Pancreas (tissue), 10 donors: Measurements from ENCODE around the gene VANGL2. TPM values are rescaled to one million over a fixed set of nuclear protein-coding genes. Genes with fewer than 3 reads are reported as not detected.

Experiments
- ATAC-seq, 4 donors: fragments of 200-7000 bp; cut with Tn5 transposase; one replicate each; pipeline versions ENCODE4 v1.8.0 to v1.9.1; 2020; ENCODE audit warnings: mild to moderate bottlenecking in 4 of 4, moderate library complexity in 4 of 4
- DNase-seq, 6 donors: peaks; one replicate each; pipeline ENCODE4 v3.0.0-alpha.2; 2020
- FAIRE-seq: peaks from 2 replicates; lab custom pipeline; 2012; peaks lifted over from hg19 to GRCh38; lab: Jason Lieb, UNC
- H3K27ac ChIP-seq, 4 donors: fragments of 200-600 bp; sonication (generic); 1 replicate in 3 of 4; 2 replicates in 1 of 4; pipeline versions ENCODE4 v1.5.0 to v1.8.0; 2020
- H3K27me3 ChIP-seq, 4 donors: fragments of 200-600 bp; one replicate each; pipeline ENCODE4 v1.8.0; 2021
- H3K36me3 ChIP-seq, 3 donors: fragments of 200-600 bp; sonication (generic) in 1 of 3; one replicate each; pipeline versions ENCODE4 v1.5.0 to v1.8.0; 2020 to 2021
- H3K4me1 ChIP-seq, 3 donors: fragments of 200-600 bp; one replicate each; pipeline ENCODE4 v1.8.0; 2021
- H3K4me3 ChIP-seq, 4 donors: fragments of 200-600 bp; sonication (generic) in 2 of 4; one replicate each; pipeline versions ENCODE4 v1.5.0 to v1.8.0; 2020 to 2021
- H3K9me3 ChIP-seq, 4 donors: fragments of 200-600 bp; one replicate each; pipeline ENCODE4 v1.8.0; 2021
- CTCF ChIP-seq, 4 donors: fragments of 200-600 bp; sonication (generic) in 3 of 4; IDR thresholded peaks; one replicate each; pipeline versions ENCODE4 v1.5.0 to v1.8.0; 2021; ENCODE audit warnings: antibody characterized with exemption in 4 of 4
- WGBS, 2 donors: extraction: QIAGEN DNeasy Blood & Tissue Kit; methylation state at CpG; one replicate each; pipeline ENCODE4 v1.1.7; 2013; 5-methylcytosine and 5-hydroxymethylcytosine counted together
- intact Hi-C, 3 donors: fragments of 100-400 bp; cut with DNase I; formaldehyde crosslinking; loops; one replicate each; pipeline versions ENCODE4 v1.11.1 to v1.14.2; 2022
- polyA plus RNA-seq, 2 donors: library from polyadenylated mRNA; stranded (reverse); fragments of 200-250 nt; gene quantifications; one replicate each; pipeline ENCODE4 v1.2.3, GENCODE V29; 2013
- total RNA-seq, 6 donors: library from RNA; stranded (reverse); fragmentation: NEBNext Ultra II Directional in 4 of 6; extraction: Animal tissue kit (Norgen Biotek cat#: 25700) in 4 of 6; gene quantifications; one replicate each; pipeline versions ENCODE4 v1.2.1 to v1.2.4, GENCODE V29; 2021 to 2023
- donor health status: healthy with polysubstance abuse.
- donor health status: DM: no; HTN: no; CAD: no; lungs with moderate emphysema.
- donor health status: DM: no; HTN: no; CAD: no.
- donor health status: control.
- donor health status: control.
- donor health status: Bipolar disorder and iron deficiency.
- donor health status: DM: yes; HTN: yes; CAD: no.
- donor health status: DM: no; HTN: no; CAD: no.
- donor health status: DM: no; HTN: no; CAD: no.
- donor health status: DM: yes; HTN: yes; CAD: no.

VANGL2 gene
- total and polyA plus RNA-seq, 8 donors: 2.5 to 9.9 (median 4.2) TPM

GRCh38 chr1:160400646-160401486, 502 bp downstream of the VANGL2 start:
- Histone ChIP-seq H3K27ac (peak overlapping the region in 2 of 4 donors; percentile 17 to 19), H3K36me3 (no peaks in the 10 kb centered on the region), H3K9me3 (no peaks in the 10 kb centered on the region), H3K4me1 (no peaks in the 10 kb centered on the region), H3K4me3 (peak overlapping the region; percentile 39 to 86 (median 76)), H3K27me3 (no peaks in the 10 kb centered on the region)
- intact Hi-C loops: no loop called here
- ATAC-seq (peak; percentile 43 to 61 (median 50)), DNase-seq (peak in 4 of 6 donors; percentile 31 to 62 (median 55)), FAIRE-seq (no peak)
- TF ChIP-seq CTCF (IDR thresholded peaks at IDR 0.05): no peak
- 1 to 2% methylated on average over 53 to 55 of the region's 55 CpGs for WGBS, 2 donors

- no peaks in the 10 kb centered on the region for H3K27me3 ChIP-seq
- no peaks in the 10 kb centered on the region for H3K9me3 ChIP-seq
- no peaks in the 10 kb centered on the region for H3K4me1 ChIP-seq
- DNase-seq (no peak), FAIRE-seq (no peak), ATAC-seq (peak in 2 of 4 donors; percentile 2 to 3)
- 29 to 35% methylated on average over 7 of the region's 7 CpGs for WGBS, 2 donors
- peak overlapping the region in 3 of 4 donors; percentile 39 to 86 (median 82) for H3K4me3 ChIP-seq
- H3K36me3 ChIP-seq: no peaks in the 10 kb centered on the region
- no peak overlapping the region for H3K27ac ChIP-seq
- intact Hi-C loops: no loop called here
- no peak for TF ChIP-seq CTCF (IDR thresholded peaks at IDR 0.05)
These were observed 1.1 kb downstream of the VANGL2 start for GRCh38 chr1:160401487-160401805.

GRCh38 chr1:160402001-160402795, 1.8 kb downstream of the VANGL2 start:
- Histone ChIP-seq H3K36me3 (no peaks in the 10 kb centered on the region), H3K4me3 (no peak overlapping the region), H3K9me3 (no peaks in the 10 kb centered on the region), H3K4me1 (no peaks in the 10 kb centered on the region), H3K27me3 (no peaks in the 10 kb centered on the region), H3K27ac (no peak overlapping the region)
- ATAC-seq: no peak
- 68 to 73% methylated on average over 9 of the region's 9 CpGs for WGBS, 2 donors
- TF ChIP-seq CTCF (IDR thresholded peaks at IDR 0.05): no peak
- no peak for DNase-seq
- FAIRE-seq: no peak
- intact Hi-C loops: no loop called here

- FAIRE-seq (no peak), DNase-seq (no peak), ATAC-seq (no peak)
- no peaks in the 10 kb centered on the region for H3K9me3 ChIP-seq
- WGBS, 2 donors: 72 to 77% methylated on average over 3 of the region's 3 CpGs
- H3K36me3 ChIP-seq: no peaks in the 10 kb centered on the region
- H3K27me3 ChIP-seq: no peaks in the 10 kb centered on the region
- no peak overlapping the region for H3K27ac ChIP-seq
- intact Hi-C loops: no loop called here
- H3K4me1 ChIP-seq: no peaks in the 10 kb centered on the region
- no peak overlapping the region for H3K4me3 ChIP-seq
- no peak for TF ChIP-seq CTCF (IDR thresholded peaks at IDR 0.05)
These were observed 2.9 kb downstream of the VANGL2 start for GRCh38 chr1:160403244-160403643.
